WI38 (cell line): ENCODE results near the gene SETBP1.

Experiments
- H3K4me3 ChIP-seq: 2 replicates; pipeline ENCODE4 v1.5.1; 2011; ENCODE audit warnings: low read depth, mild to moderate bottlenecking, control low read depth, low read length
- TF ChIP-seq, protein P1 (sequence below): IDR thresholded peaks from 2 replicates; pipeline ENCODE4 v1.5.1; 2012; ENCODE audit warnings: low read depth, mild to moderate bottlenecking, control low read depth, low read length

Gene SETBP1

GRCh38 chr18:44855681-44856080, 175.0 kb downstream of the SETBP1 start:
- H3K4me3 ChIP-seq: no peak overlapping the region
- TF ChIP-seq, protein P1, sequence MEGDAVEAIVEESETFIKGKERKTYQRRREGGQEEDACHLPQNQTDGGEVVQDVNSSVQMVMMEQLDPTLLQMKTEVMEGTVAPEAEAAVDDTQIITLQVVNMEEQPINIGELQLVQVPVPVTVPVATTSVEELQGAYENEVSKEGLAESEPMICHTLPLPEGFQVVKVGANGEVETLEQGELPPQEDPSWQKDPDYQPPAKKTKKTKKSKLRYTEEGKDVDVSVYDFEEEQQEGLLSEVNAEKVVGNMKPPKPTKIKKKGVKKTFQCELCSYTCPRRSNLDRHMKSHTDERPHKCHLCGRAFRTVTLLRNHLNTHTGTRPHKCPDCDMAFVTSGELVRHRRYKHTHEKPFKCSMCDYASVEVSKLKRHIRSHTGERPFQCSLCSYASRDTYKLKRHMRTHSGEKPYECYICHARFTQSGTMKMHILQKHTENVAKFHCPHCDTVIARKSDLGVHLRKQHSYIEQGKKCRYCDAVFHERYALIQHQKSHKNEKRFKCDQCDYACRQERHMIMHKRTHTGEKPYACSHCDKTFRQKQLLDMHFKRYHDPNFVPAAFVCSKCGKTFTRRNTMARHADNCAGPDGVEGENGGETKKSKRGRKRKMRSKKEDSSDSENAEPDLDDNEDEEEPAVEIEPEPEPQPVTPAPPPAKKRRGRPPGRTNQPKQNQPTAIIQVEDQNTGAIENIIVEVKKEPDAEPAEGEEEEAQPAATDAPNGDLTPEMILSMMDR: no peak

DNA sequence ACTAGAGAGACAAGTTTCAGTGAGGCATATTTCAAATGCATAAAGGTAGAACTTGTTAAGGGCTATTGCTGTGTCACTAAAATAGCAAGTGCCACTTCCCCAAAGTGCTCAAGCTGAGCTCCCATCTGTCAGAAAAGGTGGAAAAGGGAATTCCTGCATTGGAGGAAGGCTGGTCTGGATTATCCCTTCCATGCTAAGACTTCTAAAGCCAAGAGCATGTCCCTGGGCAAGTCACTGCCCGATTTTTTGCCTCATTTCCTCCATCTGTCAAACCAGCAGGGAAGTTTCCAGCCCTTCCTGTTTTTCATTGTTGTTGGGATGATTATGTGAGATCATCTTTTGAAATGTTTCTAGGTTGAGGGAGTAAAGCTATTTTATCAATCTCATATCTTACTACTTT, 175.5 kb downstream of the SETBP1 start:
- TF ChIP-seq, protein P1: no peak
- no peak overlapping the region for H3K4me3 ChIP-seq

GRCh38 chr18:44857081-44857480, 176.4 kb downstream of the SETBP1 start:
- no peak overlapping the region for H3K4me3 ChIP-seq
- TF ChIP-seq, protein P1: no peak

DNA sequence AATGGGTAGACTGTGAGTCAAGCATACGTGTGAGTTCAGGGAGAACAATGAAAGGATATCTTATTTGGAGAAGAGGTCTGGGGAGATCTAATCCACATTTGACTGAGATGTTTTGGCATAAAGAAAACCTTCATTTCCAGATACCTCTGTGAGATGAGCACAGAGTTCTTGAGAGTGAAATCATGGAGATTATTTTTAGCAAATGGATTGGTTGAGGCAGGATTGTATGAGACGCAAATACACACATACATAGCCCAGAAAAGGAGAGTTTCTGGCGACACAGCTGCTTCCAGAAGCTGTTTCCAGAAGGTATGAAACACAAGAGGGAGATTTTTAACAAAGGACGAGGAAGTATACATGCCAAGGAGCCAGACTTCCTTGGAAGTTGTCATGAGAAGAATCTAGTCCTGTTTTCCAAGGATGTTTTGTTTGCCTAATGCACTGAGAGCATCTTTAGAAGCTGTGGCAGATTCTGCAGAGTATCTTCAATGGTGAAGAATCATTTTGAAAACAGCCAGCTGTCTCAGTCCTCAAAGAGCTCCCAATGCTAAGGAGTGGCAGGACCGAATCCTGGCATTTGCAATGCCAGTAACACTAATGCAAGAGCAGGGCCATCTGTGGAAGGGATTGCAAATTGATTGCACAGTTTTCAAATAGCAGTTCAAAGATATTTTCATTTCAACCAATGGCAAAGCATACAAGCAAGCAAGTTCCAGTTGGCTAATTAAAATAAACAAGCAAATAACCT, 177.2 kb downstream of the SETBP1 start:
- H3K4me3 ChIP-seq: no peak overlapping the region
- TF ChIP-seq, protein P1: no peak

DNA sequence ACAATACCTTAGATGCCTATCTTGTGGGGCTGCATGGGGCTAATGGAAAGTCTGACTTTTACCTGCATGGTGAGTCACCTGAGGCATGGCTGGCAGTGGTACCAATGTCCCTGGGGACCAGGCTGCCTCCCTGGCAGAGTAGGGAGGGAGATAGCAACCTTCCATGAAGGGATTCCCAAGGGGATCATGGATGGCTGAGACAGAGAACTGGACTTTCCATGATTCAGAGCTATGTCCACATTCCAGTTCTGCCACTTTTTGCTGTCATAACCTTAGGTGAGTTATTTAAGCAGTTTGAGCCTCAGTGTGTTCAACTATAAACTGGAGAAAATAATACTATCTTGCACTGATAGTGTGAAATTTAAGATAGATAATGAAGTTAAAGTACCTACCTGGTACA, 178.6 kb downstream of the SETBP1 start:
- TF ChIP-seq, protein P1: no peak

GRCh38 chr18:44859751-44860439, 179.2 kb downstream of the SETBP1 start:
- TF ChIP-seq, protein P1: no peak

More for the DNA sequence above, 178.6 kb downstream of the SETBP1 start:
- no peak overlapping the region for H3K4me3 ChIP-seq

GRCh38 chr18:44862112-44862511, 181.4 kb downstream of the SETBP1 start:
- TF ChIP-seq, protein P1: no peak
- no peak overlapping the region for H3K4me3 ChIP-seq

More at GRCh38 chr18:44859751-44860439, 179.2 kb downstream of the SETBP1 start:
- no peak overlapping the region for H3K4me3 ChIP-seq
